ENCODE data around the gene C19orf25. TPM values are rescaled to one million over a fixed set of nuclear protein-coding genes. Genes with fewer than 3 reads are reported as not detected.

Gene C19orf25
- total RNA-seq, 1 experiment from 2014 or later, result 20.0 TPM

DNA sequence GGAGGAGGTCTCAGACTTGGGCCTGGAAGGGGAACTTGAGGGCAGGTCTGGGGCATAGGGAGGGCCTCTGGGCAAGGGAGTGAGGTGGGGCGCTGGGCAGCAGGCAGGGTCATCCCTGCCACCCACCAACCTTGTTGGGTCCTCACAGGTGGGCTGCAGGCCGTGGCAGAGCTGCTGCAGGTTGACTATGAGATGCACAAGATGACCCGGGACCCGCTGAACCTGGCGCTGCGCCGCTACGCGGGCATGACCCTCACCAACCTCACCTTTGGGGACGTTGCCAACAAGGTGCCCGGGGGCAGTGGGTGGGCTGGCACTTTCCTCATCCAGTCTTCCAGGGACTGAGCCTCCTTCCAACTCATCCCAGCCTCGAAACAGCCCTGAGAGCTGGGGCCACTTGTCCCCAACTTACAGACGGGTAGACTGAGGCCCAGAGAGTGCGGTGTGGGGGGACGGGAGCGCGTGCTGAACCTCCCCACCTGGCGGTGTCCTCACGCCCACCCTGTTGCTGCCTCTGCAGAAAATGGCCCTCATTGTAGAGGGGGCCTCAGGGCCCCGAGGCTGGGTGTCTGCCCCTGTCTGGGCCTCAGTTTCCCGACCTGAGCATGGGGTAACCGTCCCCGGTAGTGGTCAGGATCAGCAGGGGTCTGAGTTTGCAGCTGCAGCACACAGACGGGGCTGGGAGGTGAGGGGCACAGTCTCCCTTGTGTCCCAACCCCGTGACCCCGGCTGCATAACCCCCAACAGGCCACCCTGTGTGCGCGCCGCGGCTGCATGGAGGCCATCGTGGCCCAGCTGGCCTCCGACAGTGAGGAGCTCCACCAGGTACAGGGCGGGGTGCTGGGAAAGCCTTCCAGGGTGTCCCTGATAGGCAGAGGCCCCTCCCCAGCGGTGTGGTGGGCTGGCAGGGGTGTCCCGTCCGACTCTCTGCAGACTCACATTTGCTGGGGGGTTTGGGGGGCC is 18.7 kb downstream of the C19orf25 start:
- in situ Hi-C loops (cut with HindIII; ENCODE audit: low pct_unique_long_range_greater_than_20kb, low sequenced_read_pairs), result no loop called here
- no peak for DNase-seq (ENCODE audit: low read depth, low spot score)

DNA sequence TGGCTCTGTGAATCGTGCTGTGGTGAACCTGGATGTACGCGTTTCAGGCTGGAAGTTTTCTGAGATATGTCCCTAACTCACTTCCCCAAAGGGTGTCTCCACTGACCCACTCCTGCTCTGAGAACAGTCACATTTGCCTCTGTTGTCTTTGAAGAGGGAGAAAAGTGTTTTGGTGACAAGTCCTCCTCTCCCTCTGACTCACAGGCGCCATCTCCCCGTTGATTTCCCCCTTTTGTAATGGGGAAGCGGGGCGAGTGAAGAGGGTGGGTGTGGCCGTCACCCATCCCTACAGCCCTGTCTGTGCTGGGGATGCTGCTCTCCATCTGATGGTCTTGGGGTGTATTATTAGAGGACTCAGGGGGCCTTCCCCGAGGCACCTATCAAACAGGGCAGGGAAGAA is 19.5 kb downstream of the C19orf25 start:
- in situ Hi-C loops (cut with HindIII; ENCODE audit: low pct_unique_long_range_greater_than_20kb, low sequenced_read_pairs), result no loop called here
- DNase-seq (ENCODE audit: low read depth, low spot score), result no peak

DNA sequence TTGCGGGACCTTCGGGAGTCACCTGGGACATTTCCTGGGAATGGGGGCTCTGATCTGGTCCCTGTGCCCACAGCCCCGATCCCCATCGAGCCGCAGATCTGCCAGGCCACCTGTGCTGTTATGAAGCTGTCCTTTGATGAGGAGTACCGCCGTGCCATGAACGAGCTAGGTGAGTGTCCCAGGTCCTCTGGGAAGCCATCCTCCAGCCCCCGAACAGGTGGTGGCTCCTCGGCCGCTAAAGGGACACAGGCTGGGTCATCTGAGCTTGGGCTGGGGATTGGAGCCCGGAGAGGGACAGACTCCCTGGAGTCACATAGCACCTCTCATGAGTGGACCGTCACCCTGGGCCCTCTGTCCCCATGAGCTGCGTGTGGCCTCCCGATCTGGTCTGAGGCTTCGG is 21.1 kb downstream of the C19orf25 start:
- in situ Hi-C loops (cut with HindIII; ENCODE audit: low pct_unique_long_range_greater_than_20kb, low sequenced_read_pairs), result no loop called here
- DNase-seq (ENCODE audit: low read depth, low spot score), result no peak

DNA sequence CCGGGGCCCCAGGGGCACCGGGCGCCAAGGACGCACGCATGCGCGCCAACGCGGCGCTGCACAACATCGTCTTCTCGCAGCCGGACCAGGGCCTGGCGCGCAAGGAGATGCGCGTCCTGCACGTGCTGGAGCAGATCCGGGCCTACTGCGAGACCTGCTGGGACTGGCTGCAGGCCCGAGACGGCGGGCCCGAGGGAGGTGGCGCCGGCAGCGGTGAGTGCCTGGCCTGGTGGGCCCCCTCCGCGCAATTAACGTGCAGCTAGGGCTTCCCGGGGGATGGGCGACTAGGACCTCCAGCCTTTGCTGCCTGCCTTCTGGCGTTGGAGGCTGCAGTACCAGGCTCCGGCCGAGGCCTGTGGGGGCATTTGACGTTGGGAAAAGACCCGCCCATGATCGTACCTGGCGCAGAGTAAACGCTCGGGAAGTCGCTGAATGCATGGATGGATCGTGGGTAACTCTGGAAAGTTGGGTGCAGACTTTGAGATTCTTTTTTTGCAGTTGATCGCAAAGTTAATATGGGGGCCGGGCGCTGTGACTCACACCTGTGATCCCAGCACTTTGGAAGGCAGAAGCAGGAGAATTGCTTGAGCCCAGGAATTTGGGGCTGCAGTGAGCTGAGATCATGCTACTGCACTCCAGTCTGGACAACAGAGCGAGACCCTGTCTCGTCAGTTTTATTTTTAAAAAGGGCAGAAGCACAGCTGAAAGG is 21.8 kb downstream of the C19orf25 start:
- in situ Hi-C loops (cut with HindIII; ENCODE audit: low pct_unique_long_range_greater_than_20kb, low sequenced_read_pairs), result no loop called here
- DNase-seq (ENCODE audit: low read depth, low spot score), result no peak

DNA sequence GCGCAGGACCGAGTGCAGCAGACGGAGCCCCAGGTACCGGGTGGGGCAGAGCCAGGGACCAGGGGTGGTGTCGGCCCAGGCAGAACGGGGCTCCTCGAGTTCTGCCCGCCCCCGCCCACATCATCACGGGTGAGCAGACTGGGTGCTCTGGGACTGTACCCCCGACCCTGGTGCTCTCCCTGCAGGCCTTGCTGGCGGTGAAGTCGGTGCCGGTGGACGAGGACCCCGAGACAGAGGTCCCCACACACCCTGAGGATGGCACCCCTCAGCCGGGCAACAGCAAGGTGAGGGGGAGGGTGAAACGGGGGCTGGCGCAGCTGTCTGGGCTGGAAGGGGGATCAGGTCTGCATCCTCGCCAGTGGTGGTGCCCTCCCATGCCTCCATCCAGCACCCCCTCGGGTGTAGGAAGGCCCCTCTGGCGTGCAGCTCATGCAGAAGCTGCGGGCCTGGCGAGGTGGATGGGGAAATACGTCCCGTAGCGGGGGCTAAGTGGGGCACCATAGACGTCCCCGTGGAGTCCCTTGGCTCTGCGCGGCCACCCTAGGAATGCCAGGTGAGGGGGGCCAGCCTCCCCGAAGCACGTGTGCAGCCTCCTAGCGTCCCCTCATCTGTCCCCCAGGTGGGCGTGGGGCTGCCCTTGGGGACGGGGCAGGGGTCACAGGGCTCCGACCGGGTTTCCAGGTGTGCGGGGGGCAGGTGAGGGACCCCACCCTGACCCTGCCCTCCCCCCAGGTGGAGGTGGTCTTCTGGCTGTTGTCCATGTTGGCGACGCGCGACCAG is 22.7 kb downstream of the C19orf25 start:
- in situ Hi-C loops (cut with HindIII; ENCODE audit: low pct_unique_long_range_greater_than_20kb, low sequenced_read_pairs), result no loop called here
- DNase-seq (ENCODE audit: low read depth, low spot score), result no peak

DNA sequence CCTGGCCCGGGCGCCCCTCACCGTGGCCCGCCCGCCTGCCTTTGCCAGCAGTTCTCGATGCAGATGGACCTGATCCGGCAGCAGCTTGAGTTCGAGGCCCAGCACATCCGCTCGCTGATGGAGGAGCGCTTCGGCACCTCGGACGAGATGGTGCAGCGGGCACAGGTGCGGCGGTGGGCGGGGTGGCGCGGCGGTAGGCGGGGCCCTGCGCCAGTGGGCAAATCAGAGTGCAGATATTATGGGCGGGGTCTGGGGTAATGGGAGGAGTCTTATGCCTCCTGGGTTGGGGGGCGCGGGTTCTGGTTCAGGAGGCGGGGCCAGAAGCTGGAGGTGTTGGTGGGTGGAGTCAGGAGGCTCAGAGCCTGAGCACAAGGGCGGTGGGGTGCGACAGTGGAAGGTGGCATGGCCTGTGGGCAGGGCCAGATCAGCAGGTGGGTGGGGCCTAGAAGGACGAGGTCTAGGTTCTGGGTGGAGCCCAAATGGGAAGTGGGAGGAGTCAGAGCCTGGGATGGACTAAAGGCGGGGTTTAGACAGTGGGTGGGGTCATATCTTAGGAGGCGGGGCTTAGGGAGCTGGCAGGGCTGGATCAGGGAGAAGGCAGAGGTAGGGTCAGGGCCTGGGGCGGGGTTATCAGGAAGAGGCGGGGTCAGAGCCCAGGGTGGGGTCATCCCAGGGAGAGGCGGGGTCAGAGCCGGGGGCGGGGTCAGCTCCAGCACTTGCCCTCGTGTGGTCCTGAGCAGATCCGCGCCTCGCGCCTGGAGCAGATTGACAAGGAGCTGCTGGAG is 23.5 kb downstream of the C19orf25 start:
- DNase-seq (ENCODE audit: low read depth, low spot score), result peak; percentile 79
- in situ Hi-C loops (cut with HindIII; ENCODE audit: low pct_unique_long_range_greater_than_20kb, low sequenced_read_pairs), result no loop called here

DNA sequence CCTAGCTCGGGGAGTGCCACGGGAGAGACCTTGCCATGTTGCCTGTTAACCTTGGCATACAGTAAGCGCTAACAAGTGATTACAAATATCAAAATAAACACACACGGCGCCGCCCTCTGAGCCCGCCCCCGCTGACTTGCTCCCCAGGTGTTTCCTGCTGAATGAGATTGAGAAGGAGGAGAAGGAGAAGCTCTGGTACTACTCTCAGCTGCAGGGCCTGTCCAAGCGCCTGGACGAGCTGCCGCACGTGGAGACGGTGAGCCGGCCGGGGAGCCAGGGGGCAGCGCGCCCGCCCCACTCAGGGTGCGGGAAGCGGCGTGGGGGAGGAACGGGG is 24.0 kb downstream of the C19orf25 start:
- in situ Hi-C loops (cut with HindIII; ENCODE audit: low pct_unique_long_range_greater_than_20kb, low sequenced_read_pairs), result no loop called here

DNA sequence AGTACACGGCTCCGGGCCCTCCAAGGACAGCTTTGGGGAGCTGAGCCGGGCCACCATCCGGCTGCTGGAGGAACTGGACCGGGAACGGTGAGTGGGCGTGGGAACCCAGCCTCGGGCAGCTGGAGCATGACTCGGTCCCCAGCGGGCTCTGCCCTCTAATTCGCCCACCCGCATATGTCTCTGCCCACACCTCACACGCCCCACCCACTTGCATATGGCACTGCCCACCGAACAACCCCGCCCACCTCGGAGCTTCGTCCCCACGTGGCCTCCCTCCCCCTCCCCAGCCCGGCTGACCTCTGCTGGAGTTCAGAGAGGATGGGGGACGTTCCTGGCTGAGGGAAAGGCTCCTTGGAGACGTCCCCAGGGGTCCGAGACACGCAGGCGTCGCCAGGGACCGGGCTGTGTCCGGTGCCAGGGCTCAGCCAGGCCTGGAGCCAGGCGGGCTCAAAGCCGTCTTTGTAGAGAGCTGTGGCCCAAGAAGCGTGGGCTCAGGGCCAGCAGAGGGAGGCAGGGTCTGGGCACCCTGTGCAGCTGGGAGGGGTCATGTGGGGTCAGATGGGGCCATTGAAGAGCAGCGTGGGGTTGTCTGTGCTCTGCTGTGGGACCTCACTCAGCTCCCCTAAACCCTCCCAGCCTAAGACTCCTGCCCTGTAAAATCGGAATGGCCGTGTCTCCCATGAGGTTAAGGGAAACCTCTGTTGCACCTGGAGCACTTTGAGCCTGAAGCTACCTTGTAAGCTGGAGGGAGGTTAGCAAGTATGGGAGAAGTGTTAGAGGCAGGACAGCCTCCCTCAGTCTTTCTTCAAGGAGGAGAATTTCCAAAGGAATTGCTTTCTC is 25.3 kb downstream of the C19orf25 start:
- DNase-seq (ENCODE audit: low read depth, low spot score), result peak; percentile 78
- in situ Hi-C loops (cut with HindIII; ENCODE audit: low pct_unique_long_range_greater_than_20kb, low sequenced_read_pairs), result no loop called here

More for the DNA sequence above, 24.0 kb downstream of the C19orf25 start:
- DNase-seq (ENCODE audit: low read depth, low spot score), result no peak

DNA sequence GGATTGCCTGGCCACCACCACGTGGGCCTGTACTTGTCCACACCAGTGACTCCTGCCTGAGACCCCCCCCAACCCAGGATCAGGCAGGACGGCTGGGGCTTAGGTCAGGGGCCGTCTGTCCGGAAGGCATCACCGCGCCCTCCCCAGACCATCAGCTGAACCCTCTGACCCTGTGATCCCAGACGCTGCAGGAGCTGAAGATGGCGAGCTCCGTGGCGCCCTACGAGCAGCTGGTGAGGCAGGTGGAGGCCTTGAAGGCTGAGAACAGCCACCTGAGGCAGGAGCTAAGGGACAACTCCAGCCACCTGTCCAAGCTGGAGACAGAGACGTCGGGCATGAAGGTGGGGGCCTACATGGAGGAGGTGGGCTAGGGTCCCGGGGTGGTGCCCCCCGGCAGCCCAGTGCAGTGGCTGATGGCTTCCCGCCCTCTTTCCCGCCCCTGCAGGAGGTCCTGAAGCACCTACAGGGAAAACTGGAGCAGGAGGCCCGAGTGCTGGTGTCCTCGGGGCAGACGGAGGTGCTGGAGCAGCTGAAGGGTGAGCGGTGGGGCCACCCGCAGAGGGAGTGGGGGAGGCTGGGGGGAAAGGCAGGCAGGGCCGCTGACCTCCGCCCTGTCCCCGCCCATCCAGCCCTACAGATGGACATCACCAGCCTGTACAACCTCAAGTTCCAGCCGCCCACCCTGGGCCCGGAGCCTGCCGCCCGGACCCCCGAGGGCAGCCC is 26.1 kb downstream of the C19orf25 start:
- in situ Hi-C loops (cut with HindIII; ENCODE audit: low pct_unique_long_range_greater_than_20kb, low sequenced_read_pairs), result no loop called here
- DNase-seq (ENCODE audit: low read depth, low spot score), result no peak

DNA sequence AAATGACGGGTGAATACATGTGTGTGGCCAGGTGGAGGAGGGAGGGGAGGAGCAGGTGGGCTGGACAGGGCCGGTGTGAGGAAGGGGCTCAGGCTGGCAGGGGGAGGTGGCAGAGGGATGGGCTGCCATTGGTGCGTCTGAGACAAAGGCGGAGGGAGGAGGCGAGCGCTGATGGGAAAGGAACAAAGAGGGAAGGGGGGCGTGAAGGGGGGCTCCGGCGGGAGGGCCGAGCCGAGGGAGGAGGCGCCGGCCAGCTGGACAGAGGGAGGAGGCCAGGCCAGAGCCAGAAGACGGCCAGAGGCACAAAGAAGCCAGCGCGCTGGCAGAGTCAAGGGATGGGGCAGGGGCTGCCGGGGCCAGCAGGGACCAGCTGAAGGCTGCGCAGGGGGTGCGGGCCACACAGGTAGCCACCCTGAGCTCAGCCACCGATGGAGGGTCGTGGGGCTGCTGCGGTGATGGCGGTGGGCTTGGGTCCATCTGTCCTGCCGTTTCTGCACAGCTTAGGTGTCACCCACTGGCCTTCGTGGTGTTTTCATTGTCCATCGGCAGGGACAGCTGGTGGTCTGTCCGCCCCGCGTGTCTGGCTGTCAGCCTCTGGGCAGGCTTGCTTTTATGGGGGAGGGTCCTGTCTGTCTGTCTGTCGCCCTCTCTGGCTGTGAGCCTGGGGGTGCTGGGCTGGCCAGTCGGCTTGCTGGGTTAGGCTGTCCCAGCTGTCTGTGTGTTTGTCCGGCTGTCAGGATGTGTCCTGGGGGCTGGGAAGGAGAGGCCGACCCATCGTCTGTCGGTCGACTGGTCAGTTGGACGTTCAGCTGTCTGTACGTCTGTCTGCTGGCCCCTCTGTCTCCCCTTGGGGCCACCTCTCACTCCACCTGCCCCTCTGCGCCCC is 26.9 kb downstream of the C19orf25 start:
- in situ Hi-C loops (cut with HindIII; ENCODE audit: low pct_unique_long_range_greater_than_20kb, low sequenced_read_pairs), result no loop called here

DNA sequence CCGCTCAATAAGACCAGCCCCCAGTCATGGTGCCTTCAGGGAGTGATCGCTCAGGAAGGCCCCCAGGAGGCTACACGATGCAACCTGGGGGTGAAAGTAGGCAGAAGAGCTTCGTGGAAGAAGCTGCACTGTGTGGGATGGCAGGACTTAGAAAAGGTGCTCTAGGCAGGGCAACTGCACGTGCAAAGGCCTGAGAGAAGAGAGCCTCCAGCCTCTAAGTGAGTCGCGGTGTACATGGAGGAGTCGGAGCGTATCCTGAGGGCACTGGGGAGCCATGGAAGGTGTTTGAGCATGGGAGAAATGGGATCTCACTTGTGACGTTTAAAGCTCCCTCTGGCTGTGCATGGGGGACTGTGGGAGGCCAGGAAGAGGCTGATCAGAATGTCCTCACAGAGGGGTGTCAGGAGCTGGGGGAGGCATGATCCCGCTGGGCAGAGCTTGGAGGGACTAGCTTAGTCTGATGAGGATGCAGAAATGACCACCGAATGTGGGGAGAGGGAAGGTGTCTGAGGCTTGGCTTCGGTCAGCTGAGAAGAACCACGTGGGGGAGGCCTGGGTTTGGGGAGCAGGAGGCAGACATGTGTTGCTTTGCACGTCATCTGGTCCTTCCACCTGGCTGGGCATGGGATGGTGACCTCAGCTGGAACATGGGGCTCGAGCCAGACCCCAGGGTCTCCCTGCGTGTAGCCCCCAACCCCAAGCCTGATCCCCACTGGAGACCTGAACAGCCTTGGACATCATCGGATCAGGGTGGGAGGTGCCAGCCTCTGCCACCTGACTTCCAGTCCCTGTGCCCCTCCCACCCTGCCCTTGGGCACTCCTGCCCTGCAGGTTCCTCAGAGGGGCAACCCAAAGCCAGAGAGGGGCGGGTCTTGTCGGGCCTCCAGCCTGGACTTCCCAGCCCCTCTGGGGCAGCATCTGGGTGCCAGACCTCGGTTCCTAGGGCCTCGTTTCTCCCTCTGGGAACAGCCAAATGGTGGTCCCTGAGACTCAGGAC is 28.0 kb downstream of the C19orf25 start:
- DNase-seq (ENCODE audit: low read depth, low spot score), result no peak
- in situ Hi-C loops (cut with HindIII; ENCODE audit: low pct_unique_long_range_greater_than_20kb, low sequenced_read_pairs), result no loop called here

More for the DNA sequence above, 26.9 kb downstream of the C19orf25 start:
- DNase-seq (ENCODE audit: low read depth, low spot score), result no peak

DNA sequence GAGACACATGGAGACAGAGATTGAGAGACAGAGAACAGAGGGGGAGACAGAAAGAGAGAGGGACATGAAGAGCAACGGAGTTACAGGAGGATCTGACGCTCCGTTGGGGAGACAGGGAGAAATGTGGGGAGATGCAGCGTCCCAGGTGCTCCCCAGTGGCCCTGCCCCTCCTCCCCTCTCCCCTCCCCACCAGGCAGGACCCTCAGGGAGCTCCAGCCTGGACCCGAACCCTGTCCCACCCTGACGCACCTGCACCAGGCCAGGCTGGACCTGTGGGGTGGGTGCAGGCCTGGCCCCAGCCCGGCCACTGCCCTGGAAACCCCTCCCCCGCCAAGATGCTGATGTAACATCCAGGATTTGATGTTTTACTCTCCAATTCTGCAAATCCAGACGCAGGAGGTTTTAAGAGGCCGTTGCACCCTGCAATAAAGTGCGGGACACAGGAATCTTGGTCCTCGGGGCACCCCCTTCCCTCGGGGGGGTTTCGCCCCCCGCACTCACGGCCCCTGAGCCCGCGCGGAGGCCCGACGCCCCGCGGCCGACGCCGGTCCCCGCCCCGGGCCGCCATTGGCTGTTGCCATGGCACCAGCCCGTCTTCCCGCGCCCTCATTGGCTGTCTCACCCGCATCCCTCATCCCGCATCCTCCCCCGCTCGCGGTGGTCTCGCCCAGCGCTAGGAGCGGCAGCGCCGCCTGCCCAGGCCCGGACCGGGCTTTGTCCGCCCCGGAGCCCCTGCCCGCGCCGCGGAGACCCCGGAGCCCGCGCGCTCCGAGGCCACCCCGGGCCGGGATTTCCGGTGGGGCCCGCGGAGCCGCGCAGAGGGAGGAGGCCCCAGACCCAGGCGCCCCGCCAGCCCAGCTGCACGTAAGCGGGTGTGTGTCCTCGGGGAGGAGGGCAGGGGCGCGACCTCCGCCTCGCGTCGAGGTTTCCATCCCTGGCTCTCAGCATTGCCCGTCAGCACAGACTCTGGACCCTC is 29.3 kb downstream of the C19orf25 start, which contains the start of gene APC2:
Gene APC2 (plus strand): TSS at position 655 of the 976 bp plus-strand sequence. CDS start 2,881 bp downstream, outside the sequence.
- in situ Hi-C loops (cut with HindIII; ENCODE audit: low pct_unique_long_range_greater_than_20kb, low sequenced_read_pairs), result no loop called here
- DNase-seq (ENCODE audit: low read depth, low spot score), result peak; percentile 55

DNA sequence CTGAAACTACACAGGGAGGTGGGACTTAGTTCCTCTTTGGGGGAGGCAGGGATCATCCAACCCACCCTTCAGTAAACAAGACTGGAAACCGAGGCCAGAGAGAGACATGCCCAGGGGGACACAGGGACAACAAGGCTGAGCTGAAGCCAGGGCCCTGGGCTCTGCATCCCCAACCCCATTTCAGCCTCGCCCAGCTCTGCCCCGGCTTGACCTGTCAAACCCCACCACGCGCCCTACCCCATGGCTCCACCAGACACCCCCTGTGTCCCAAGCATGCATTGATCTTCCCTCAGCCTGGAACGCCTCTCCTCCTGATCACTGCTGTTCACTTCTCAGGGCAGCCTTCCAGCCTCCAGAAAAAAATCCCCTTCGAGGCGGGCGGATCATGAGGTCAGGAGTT is 31.1 kb downstream of the C19orf25 start:
- in situ Hi-C loops (cut with HindIII; ENCODE audit: low pct_unique_long_range_greater_than_20kb, low sequenced_read_pairs), result no loop called here
- DNase-seq (ENCODE audit: low read depth, low spot score), result no peak
